Activated CD4-positive, CD25-positive, alpha-beta regulatory T cell (primary cell): Measurements from ENCODE around the gene NNT.
"Not testable (repeated sequence)": the region's sequence is repeated elsewhere in the genome, so short reads cannot be mapped to it uniquely, and the experiment has no call there.

Experiments used
- DNase-seq, 4 experiments: peaks; one replicate each; lab custom pipeline; 2025; lab: John Stamatoyannopoulos, UW

The NNT gene

DNA sequence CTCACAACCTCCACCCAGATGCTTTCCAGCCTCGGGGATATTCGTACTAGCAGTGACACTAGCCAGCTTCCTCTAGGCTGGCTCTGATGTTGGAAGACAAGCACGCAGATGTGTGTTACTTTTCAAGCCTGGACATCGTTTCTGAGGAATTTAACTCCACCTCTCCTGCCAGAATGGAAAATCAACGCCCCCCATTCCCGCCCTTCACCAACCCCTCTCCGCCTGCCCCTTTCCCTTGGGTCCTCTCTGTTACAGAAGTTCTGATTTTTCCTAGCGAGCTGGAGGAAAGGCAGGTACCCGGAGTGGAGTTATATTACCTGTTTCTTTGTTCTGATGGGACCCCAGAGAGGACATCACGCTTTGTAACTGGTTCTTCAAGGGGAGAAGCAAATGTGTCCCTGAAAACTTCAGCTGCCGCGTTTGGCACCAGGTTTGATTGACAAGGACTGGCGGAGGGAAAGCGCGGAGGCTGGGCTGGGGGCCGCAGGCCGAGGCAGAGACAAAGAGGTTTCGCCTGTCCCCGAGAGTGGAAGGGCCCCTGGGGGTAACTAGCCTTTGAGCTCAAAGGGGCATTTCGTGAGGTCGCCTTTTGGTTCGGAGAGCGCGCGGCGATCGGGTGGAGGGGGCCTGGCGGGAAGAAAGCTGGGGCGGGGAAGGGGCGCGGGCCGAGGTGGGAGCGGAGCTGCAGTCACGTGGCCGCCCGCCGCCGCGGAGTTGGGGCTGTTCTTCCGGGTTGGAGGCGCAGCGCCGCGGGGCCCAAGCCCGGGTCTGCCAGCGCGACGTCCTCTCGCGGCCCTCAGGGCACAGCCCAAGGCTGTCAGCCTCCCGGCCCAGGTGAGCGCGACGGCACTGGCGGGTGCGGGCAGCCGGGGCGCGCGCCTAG lies at the start of gene NNT:
NNT (plus strand) TSS at position 720 of the 883 bp plus-strand sequence. CDS start 6,016 bp downstream, outside the sequence.
- DNase-seq: peak; percentile 47 to 64 (median 57)

DNA sequence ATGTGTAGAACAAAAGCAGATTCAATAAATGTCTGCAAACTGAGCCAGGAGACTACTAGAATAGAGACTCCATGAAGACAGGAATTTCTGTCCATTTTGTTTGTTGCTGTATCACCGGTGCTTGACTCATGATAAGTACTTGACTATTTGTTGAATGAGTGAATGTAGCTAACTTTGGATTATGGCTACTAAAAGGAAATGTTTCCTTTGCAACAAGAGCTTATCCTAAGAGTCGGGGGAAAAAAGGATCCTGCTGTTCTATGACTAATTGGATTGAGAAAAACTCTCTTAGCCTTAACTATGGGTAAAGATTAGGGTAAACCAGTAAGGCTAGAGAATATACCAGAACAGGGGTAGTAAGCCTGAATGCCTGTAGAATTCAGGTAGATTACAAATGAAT lies 49.6 kb upstream of the NNT start:
- DNase-seq: no peak

DNA sequence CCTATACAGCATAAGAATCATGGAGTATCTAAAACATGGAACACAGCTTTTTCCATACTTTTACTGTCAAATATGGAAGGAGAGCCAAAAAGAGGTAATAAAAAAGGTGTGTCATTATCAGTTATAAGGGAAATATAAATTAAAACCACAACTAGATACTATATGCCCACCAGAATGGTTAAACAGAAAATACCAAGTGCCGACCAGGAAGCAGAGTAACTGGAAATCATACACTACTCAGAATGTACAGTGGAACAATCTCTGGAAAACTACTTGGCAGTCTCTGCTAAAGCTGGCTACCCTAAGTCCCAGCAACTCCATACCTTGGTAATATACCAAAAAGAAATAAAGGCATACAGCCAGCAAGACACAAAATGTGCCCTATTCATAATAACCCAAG lies 48.5 kb upstream of the NNT start:
- DNase-seq: no peak

DNA sequence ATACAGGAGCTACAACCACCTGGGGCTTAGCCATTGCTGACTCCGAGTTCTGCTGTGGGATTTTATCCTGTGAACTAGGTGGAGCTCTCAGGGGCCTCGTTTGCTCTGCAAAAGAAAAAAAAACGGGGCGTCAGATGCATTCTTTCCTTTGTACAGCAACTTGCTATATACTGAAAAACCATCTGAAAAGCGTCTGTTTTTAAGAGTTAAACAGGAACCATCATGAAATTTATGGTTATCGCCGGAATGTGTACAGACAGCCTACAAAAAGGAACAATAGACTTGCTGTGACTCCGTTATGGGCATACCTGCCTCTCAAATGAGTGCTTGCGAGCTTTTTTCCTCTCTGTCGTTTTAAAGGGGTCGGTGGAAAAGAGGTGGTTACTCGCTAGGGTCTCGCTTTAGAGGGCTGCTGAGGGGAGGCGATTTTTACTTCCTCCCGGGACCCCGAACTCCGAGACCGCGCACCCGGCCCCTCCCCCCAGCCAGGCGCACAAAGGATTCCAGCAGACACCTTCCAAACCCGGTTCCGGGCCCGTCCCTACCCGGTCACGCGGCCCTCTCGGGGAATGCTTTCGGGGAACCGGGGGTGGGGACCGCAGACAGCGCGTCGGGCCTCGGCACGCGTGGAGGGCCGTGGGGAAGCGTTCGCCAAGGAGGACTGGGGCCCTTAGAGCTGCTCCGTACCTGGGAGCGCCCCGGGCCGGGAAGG lies 46.9 kb upstream of the NNT start:
- peak; percentile 19 to 40 (median 28) for DNase-seq

GRCh38 chr5:43556607-43556856 lies 46.4 kb upstream of the NNT start:
- DNase-seq: not testable (repeated sequence)

DNA sequence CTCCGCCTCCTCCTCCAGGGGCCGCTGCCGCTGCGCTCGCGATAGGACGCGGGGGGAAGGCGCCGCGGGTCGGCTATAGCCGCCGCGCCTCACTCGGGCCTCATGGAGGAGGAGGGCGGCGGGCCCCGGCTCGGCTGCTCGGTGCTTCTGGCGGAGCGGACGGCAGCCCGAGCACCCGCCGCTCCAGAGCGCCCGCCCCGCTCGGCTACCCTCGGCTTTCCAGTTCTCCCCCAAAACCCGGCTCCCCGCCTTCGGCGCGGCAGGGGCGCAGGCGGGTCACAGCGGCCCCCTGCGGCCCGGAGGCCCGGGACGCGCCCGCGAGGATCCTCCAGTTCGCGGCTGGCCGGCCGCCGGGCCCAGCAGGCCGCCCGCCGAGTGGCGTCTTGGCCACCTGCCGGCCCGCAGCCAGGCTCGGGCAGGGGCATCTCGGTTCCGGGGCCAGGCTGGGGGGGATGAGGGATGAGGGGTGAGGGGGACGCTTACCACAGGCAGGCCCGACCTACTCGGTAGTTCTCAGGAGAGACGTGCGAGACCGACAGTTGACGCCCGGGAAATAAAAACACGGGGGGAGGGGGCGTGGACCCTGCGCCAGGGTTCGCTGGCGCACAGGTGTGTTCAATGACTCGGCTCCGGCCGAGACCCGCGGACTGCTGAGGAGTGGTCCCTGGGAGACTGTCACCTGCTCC lies 46.0 kb upstream of the NNT start, which contains the start of gene PAIP1:
PAIP1 (minus strand) TSS at position 221 of the 686 bp plus-strand sequence. CDS start 231 bp downstream, outside the sequence.
- DNase-seq: peak; percentile 60 to 80 (median 76)

DNA sequence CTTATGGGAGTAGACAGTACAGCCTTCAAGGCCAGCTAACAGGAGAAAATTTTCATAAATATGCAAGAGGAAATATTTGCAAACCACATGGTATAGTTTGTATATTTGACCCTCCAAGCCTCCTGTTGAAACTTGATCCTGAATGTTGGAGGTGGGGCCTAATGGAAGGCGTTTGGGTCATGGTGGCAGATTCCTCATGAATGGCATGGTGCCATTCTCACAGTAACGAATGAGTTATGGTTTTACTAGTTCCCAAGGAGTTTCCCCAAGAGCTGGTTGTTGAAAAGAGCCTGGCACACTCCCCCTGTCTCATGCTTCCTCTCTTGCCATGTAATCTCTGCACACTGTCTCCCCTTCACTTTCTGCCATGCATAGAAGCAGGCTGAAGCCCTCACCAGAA lies 42.9 kb upstream of the NNT start:
- no peak for DNase-seq

DNA sequence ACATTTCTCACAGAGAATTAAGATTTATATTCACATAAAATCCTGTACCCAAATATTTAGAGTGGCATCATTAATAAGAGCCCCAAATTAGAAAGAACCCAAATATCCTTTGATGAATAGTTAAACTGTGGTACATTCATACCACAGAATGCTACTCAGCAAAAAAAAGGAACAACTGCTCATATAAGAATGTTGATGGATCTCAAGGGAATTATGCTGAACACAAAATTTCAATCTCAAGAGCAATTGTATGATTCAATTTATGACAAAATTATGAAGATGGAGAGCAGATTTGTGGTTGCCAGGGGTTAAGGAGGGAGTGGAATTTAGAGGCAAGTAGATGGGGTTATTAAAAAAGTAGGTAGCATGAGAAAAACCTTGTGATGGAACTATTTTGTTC lies 41.6 kb upstream of the NNT start:
- DNase-seq: no peak

DNA sequence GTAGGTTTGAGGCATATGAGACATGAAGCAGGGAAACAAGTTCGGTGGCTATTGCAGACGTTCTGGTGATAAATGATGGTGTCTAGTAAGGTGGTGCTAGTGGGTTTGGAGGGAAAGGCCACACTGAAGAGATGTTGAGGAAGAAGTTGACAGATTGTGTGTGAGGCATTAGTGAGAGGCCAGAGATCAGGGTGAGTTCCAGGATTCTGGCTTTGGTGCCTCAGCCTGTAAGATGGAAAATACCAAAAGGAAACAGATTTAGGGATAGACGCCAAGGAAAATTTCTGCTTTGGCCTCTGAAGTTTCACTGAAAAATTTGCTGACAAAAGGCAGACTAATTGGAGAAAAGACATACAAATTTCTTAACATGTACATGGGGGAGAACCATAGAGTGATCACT lies 39.7 kb upstream of the NNT start:
- no peak for DNase-seq

DNA sequence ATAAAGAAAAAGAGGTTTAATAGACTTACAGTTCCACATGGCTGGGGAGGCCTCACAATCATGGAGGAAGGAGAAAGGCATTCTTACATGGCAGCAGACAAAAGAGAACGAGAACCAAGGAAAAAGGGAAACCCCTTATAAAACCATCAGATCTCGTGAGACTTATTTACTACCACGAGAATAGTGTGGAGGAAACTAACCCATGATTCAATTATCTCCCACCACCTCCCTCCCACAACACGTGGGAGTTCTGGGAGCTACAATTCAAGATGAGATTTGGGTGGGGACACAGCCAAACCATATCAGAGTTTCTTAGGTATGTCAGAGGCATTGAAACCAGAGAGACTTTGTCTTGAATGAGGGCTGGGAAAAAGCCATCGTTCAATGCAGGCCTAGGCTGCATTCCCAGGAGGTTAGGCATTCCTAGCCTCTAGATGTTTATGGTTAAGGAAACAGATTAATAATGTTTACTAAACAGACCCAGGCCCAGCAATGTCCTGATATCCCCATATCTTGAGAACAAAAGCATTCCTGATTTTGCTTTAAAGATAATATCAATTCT lies 38.6 kb upstream of the NNT start:
- no peak for DNase-seq

GRCh38 chr5:43565043-43565442 lies 37.9 kb upstream of the NNT start:
- no peak for DNase-seq

DNA sequence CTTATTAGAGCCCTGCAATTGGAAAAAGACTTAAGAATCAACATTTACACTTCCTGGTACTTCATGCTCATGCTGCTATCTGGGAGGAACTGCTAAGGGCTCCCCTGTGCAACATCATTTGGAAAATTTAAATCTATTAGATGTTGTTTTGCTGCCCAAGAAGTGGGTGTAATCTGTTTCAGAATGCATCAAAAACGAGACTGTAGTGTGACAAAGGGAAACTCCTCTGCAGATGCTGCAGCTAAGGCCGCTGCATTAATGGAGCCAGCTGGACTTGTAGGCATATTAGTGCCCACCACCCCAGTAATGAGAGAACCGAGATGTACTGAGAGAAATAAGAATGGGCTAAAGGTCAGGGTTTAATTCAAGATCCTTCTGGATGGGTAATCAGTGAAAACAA lies 35.0 kb upstream of the NNT start:
- no peak for DNase-seq

DNA sequence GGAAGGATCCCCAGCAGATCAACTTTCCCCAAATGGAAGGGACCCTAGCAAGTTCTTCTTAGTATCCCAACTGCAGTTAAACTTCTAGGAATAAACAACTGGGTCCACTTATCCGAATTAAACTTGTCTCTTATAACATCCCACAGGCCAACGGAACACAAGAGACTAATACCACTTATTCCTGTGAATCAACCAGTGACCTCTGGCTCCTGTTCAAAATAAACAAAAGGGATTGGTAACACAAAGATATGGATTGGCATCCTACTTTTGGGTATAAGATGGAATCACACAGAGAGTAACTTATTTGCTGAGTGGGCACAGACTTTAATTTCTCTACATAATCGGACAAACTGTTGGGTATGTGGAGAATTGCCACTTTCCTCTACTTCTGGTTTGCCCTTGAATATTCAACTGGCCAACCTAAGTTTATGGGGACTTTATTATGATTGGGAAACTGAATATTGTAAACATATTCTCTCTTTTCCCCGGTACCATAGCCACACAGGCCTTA lies 33.7 kb upstream of the NNT start:
- DNase-seq: no peak

DNA sequence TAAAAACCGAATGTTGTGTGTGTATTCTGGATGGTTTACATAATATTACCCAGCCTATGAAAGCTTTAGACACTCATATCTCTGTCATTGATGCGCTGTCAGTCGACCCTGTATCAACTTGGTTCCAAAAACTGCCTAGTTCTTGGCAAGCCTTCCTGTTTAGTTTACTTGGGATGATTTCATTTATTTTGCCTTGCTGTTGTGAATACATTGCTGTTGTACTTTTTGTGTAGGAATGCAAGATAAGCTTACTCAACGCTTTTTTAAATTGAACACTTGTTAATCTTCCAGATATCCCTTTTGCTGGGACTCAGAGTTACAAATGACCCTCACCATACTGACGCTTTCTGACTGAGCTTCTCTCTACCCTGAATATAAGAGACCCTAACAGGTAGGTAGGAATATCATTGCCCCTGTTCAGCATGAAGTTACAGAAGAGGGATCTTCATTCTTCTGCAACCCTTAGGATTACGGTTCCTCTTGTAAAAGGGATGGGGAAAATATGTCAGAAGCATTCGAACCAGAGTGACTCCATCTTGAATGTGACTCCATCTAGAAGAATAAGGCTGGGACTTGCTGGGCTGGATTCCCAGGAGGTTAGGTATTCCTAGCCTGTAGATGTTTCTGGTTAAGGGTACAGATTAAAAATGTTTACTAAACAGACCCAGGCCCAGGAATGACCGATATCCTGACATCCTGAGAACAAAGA lies 32.4 kb upstream of the NNT start:
- no peak for DNase-seq

DNA sequence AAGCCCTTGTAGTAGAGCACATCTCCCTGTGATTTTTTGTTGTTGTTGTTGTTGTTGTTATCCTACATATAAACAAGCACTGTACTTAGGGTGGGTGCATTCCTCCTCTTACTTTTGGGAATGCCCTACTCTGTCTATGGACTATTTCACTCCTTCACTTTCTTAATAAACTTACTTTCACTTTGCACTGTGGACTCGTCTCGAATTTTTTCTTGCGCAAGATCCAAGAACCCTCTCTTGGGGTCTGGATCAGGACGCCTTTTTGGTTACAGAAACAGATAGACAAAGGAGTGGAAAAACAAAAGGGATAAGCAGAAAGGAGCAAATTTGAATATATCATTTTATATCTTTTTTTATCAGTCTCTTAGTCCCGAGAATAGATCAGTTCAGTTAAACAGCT lies 31.7 kb upstream of the NNT start:
- no peak for DNase-seq

DNA sequence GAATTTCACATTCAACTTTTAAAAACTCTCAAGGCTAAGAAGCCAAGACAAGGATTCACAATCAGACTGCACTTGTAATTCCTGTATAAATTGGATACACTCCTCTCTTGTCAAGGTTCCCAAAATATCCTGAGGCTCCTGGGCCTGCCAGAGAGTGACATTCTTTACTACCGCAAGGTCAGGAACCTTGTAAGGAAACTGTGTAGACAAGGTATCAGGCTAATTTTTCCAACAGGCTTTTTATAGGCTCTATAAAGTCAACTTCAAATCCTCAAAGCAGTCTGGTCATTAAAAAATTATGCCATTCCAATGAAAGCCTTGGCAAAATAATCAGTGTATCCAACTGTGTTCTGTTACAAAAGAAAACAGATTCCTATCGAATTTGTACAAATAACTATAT lies 30.6 kb upstream of the NNT start:
- no peak for DNase-seq

- DNase-seq: no peak
Observed at GRCh38 chr5:43573058-43573457, 29.9 kb upstream of the NNT start.

- DNase-seq: not testable (repeated sequence)
Observed at GRCh38 chr5:43580402-43581210, 22.4 kb upstream of the NNT start.

GRCh38 chr5:43581398-43581797 lies 21.6 kb upstream of the NNT start:
- DNase-seq: no peak

GRCh38 chr5:43582082-43583005 lies 20.6 kb upstream of the NNT start:
- no peak for DNase-seq
